Measurements from ENCODE around the gene NOTCH2.

The NOTCH2 gene

DNA sequence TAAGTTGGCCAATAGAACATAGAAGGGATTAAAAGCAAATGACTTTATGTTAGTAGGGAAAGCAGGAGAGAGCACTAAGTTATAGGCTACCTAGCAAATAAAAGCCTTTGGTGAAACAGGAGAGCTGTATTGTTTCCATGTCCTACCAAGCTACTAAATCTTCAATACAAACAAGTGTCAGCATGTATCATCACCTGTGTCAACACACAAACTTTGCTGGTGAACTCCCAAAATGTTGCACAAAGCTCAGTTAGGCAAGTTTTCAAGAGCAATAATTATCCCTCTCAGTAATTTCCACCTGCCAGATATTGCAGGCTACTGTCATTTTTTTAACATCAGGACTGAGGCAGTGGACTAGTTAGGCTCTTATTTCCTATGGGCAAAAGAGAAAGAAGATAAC is 95.4 kb downstream of the NOTCH2 start:
- DNase-seq (ENCODE audit: low spot score): no peak

- DNase-seq (ENCODE audit: low spot score): no peak
Observed at GRCh38 chr1:119971710-119972570, 97.5 kb downstream of the NOTCH2 start.

GRCh38 chr1:119968601-119969000 is 100.9 kb downstream of the NOTCH2 start:
- no peak for DNase-seq (ENCODE audit: low spot score)

DNA sequence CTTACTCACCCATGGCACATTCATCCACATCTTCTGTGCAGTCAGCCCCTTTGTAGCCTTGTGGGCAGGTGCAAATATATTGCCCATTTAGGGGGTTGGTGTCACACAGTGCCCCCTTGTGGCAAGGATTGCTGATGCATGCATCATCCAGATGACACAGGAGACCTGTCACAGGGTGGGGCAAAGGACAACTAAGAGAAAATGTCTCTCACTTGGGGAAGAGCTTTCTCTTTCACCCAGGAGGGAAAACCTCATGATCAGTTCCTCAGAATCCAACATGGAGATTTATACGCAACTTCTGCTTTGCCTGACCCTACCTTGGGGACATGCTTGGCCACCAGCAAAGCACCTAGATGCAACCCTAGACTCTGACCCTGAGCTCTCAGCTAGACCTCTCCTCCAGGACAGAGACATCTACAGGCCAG is 101.4 kb downstream of the NOTCH2 start:
- DNase-seq (ENCODE audit: low spot score): peak; percentile 69

DNA sequence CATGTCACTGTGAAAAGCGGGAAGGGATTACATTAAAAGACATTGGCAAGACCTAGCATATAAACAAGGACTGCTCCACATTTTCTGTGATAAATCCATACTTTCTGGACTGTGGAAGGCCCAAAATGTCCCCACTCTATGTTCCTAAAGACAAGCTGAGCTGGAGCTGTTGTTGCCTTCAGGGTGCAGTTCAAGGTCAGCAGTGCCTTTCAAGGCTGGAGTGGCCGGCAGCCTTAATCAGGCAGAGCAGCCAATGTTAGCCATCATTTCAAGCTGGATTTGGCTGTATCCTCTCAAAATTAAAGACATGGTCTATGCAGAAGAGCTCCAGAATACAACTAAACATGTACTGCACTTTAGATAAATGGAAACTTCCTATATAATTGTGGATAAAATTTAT is 102.8 kb downstream of the NOTCH2 start:
- no peak for DNase-seq (ENCODE audit: low spot score)

- no peak for DNase-seq (ENCODE audit: low spot score)
Observed at GRCh38 chr1:119966020-119966419, 103.4 kb downstream of the NOTCH2 start.

- DNase-seq (ENCODE audit: low spot score): no peak
Observed at GRCh38 chr1:119964673-119965363, 104.6 kb downstream of the NOTCH2 start.

GRCh38 chr1:119962296-119962968 is 107.0 kb downstream of the NOTCH2 start:
- no peak for DNase-seq (ENCODE audit: low spot score)

DNA sequence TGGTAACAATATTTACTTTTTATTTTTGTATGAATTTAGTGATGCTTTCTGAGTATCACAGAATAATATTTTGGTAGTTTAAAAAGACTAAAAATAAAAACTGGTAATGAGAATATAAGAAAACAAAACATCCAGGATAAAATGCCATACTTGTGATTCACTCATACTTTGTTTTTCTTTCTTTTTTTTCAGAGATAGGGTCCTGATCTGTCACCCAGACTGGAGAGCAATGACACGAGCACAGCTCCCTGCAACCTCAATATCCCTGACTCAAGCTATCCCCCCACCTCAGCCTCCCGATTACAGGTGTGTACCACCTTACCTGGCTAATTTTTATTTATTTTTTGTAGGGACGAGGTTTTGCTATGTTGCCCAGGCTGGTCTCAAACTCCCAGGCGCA is 109.0 kb downstream of the NOTCH2 start:
- DNase-seq (ENCODE audit: low spot score): no peak

DNA sequence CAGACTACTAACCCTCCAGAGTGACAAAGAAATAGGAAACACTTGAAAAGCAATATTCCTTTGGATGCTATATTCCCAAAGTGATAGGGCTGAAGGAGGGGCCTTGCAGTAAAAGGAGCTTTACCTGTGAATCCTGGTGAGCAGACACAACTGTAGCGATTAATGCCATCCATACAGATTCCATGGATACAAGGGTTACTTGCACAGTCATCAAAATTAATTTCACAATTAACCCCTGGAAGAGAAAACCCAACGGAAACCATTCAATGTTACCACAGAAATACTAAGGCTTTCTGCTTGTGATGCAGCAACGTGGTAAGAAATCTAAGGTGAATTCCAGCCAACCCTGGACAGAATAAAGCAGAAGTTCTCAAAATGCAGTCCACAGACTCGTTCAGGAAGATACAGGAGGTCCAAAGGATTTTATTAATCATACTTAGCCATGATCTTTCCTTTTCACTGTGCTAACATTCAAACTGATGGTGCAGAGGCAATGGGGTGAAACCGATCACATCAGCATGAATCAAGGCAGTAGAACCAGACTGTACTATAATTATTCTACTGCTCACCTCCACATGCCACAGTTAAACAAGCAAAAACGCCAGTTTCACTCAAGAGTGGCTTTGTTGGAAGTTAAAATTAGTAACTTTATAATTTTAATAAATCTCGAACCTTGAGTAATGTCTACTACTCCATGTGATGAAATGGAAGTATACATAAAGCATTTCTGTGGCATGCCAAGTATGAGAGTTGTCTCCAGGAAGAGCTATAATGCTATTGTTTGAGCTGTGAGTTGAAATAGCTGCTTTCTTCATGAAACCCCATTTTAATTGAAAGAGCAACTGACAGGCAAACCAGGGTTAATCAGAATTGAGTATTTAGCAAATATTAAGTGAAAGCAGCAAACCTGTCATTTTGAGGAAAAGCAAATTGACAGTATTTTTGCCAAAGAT is 109.9 kb downstream of the NOTCH2 start:
- DNase-seq (ENCODE audit: low spot score): no peak

- DNase-seq (ENCODE audit: low spot score): no peak
Observed at GRCh38 chr1:119958223-119958622, 111.2 kb downstream of the NOTCH2 start.

DNA sequence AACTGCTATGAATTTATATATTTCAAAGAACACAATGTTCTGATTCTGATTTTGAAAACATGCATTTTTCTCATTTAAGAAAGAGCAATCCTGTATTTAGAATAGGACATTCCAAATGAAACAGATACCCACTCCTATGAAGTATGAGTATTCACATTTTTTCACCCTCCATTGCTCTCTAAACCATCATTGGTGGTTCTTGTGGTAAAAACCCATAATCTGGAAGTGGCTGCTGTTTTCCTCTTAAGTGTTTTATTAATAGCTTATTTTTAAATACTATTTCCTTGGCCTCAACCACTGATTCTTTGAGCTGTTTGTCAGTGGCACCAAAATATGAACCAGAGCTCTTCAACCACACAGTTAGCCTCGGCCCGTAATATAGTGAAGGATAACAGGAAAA is 113.2 kb downstream of the NOTCH2 start:
- no peak for DNase-seq (ENCODE audit: low spot score)

DNA sequence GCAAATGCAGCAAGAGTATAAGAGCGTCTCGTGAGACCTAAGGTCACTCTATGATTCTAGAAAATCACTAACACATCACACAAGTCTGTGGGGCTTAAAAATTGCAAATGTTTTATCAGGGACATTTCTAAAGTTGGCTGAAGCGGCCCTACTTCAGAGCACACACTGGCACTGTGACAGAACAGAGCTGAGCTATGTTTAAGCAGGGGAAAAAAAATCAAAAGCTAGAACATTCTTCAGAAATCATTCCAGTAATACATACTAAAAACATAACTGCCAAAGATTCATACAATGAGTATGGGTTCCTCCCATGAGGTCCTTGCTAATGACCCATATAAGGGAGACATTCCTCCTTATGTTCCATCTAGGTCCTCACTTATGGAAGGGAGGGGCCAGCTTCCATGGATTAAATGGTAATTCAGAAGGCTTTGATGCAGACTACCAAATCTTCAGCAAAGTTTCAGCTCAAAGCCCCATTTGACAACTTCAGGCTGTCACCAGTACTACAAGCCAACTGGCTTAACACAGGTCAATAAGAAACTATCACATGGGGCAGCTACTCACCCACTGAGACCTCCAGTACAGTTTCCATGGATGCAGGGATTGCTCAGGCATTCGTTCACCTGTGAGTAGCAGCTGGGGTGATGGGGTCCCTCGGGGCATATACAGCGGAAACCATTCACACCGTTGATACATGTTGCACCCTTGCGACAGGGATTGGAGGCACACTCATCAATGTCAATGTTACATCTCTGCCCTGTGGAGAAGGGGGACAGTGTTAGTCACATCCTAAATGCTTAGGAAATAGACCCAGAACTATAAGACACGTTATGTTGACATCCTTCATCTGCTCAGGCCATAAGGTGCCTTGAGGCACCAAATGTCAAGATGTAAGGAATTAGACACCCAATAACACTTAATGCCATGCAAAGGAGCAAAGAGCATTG is 114.7 kb downstream of the NOTCH2 start:
- no peak for DNase-seq (ENCODE audit: low spot score)

DNA sequence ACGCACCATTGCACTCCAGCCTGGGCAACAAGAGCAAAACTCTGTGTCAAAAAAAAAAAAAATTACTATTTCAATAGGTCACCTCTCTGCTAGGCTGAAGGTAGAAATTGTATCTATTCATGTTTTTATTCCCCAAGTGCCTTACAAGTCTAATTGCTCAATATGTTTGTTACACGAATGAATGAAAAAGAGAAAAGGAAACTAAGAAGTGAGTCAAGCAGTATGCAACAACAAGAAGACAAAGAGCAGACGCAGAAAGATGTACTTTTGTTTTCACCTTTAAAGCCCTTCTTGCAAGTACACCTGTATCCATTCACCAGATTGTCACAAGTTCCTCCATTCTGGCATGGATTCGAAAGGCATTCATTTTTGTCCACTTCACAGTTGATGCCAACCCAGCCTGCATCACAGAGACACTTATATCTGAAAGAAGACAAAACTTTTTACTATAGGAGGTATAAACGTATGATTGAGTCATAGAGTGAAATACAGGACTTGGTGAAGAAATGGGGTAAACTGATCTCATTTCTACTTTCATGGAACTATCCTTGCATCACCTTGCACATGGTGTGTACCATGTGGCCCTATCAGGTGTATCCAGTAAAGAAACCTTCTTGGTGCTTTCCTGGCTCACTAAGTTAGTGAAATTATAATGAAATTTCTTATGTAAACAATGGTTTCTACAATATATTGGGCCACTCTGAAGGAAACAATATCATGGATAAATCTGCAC is 116.0 kb downstream of the NOTCH2 start:
- DNase-seq (ENCODE audit: low spot score): no peak

- DNase-seq (ENCODE audit: low spot score): no peak
Observed at GRCh38 chr1:119952496-119952895, 117.0 kb downstream of the NOTCH2 start.

DNA sequence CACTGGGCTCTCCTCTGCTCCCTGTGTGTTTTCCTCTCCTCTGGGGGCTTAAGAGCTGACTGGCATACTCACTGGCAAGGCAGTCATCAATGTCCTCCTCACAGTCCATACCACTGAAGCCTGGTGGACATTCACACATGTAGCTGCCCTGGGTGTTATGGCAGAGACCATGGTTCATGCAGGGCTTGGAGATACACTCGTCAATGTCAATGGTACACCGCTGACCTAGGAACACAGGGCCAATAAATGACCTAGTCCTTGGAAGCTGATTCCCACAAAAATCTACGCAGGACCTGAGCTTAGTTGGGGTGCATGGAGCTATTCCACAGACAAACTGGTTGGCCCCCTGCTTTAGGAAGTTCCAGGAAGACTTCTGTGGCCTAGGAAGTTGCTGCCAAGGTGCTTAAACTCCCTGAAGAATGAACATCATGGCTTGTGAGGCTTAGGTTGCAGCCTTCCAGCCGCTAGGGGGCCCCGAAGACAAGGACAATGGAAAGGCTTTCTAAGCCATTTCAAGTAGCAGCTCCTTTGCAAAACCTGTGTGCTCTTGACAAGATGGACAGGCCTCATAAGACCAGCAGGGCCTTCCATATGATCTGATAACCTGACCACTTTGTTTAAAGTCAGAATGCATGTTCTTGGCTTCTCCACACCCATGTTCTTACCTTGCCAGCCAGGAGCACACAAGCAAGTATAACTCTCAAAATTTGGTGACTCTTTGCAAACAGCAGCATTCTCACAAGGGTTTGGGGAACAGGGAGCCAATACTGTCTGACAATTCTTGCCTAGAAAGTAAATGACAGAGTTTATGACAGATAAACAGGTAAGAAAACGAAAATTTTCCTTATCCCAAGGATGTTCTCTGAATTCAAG is 120.9 kb downstream of the NOTCH2 start:
- peak; percentile 56 for DNase-seq (ENCODE audit: low spot score)

DNA sequence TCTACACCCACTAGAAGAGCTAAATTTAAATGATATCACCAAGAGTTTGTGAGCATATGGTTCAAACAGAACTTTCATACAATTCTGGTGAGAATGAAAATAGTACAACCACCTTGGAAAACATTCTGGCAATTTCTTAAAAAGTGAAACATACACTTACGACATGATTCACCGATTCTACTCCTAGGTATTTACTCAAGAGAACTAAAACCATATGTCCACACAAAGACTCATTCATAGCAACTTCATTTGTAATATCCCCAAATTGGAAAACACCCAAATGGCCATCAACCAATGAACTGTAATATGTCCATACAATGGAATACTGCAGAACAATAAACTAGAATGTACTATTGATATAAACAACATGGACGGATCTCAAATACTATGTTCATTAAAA is 122.0 kb downstream of the NOTCH2 start:
- DNase-seq (ENCODE audit: low spot score): no peak

DNA sequence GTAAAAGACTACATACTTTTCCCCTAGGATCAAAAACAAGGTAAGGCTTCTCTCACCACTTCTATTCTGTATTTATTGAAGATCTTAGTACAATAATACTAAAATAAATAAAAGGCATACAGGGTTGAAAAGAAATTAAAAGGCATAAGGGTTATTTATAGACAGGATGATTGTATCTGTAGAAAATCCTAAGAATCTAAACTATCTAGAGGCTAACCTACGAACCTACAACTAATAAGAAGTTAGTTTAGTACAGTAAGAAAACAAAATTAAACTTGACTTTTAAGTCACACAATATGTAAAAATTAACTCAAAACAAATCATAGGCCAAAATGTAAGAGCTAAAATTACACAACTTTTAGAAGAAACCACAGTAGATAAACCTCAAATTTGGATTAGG is 122.7 kb downstream of the NOTCH2 start:
- DNase-seq (ENCODE audit: low spot score): no peak

DNA sequence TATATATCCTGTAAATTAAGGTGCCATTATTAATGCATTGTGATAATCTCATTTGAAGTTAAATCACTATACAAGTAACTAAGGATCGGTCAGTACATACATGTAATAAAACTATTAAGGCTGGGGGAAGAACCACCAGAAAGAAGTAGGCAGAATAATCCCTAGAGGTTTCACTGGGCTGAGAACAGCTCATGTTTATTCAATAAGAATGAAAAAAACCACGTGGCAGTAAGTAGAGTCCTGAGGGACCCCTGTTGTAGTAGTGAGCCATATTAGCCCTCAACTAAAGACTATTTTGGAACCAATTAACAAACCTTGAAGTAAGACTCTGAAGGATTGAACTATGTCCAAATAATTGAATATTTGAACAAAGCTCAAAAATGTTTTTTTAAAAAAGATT is 126.2 kb downstream of the NOTCH2 start:
- no peak for DNase-seq (ENCODE audit: low spot score)
